Kidney (tissue), 14 donors: ENCODE data around the gene SH3RF3. TPM values are rescaled to one million over a fixed set of nuclear protein-coding genes. Genes with fewer than 3 reads are reported as not detected.

Source experiments
- DNase-seq, 5 donors: peaks; one replicate each; pipeline ENCODE4 v3.0.0-alpha.2; 2013 to 2020
- FAIRE-seq: peaks from 2 replicates; lab custom pipeline; 2012; peaks lifted over from hg19 to GRCh38; lab: Jason Lieb, UNC
- H3K27ac ChIP-seq, 2 donors: one replicate each; pipeline ENCODE4 v1.7.0; 2013; ENCODE audit warnings: low read depth in 2 of 2, low read length in 2 of 2, inconsistent platforms in 1 of 2
- H3K27me3 ChIP-seq: one replicate; pipeline ENCODE4 v1.7.1; 2013; ENCODE audit warnings: low read length, inconsistent platforms; ENCODE audit not compliant: control insufficient read depth, insufficient read depth
- H3K36me3 ChIP-seq, 3 donors: one replicate each; pipeline versions ENCODE4 v1.7.0 to v1.7.1; 2013; ENCODE audit warnings: low read length in 3 of 3, control low read depth in 1 of 3, inconsistent platforms in 1 of 3; ENCODE audit not compliant: insufficient read depth in 3 of 3, control insufficient read depth in 2 of 3
- H3K4me1 ChIP-seq, 3 donors: one replicate each; pipeline versions ENCODE4 v1.7.0 to v1.7.1; 2013; ENCODE audit warnings: low read length in 3 of 3, inconsistent platforms in 1 of 3, low read depth in 1 of 3; ENCODE audit not compliant: control insufficient read depth in 2 of 3, insufficient read depth in 2 of 3
- H3K4me3 ChIP-seq, 3 donors: one replicate each; pipeline versions ENCODE4 v1.7.0 to v1.8.1; 2013; ENCODE audit warnings: low read length in 3 of 3, control low read depth in 1 of 3, inconsistent platforms in 1 of 3
- H3K9ac ChIP-seq, 3 donors: one replicate each; pipeline versions ENCODE4 v1.7.0 to v1.7.1; 2013; ENCODE audit warnings: low read length in 3 of 3, control low read depth in 1 of 3, inconsistent platforms in 1 of 3
- H3K9me3 ChIP-seq, 3 donors: one replicate each; pipeline versions ENCODE4 v1.7.0 to v1.7.1; 2013; ENCODE audit warnings: low read length in 3 of 3, control low read depth in 1 of 3, inconsistent platforms in 1 of 3; ENCODE audit not compliant: control insufficient read depth in 2 of 3, insufficient read depth in 1 of 3
- intact Hi-C: fragments of 100-400 bp; cut with DNase I; formaldehyde crosslinking; loops from one replicate; pipeline ENCODE4 v1.11.1; 2022
- polyA plus RNA-seq: library from polyadenylated mRNA; stranded (reverse); fragments of 350-450 nt; fragmentation: Illumina TruSeq; extraction: RNeasy Lipid Tissue Mini Kit (QIAGEN cat#74804); gene quantifications from one replicate; pipeline ENCODE4 v1.2.3, GENCODE V29; 2014; ENCODE audit warnings: low read depth, low replicate concordance; ENCODE audit not compliant: insufficient read depth
- total RNA-seq: library from RNA; stranded (reverse); fragmentation: NEBNext Ultra II Directional; extraction: Animal tissue kit (Norgen Biotek cat#: 25700); gene quantifications from one replicate; pipeline ENCODE4 v1.2.1, GENCODE V29; 2021
- TF ChIP-seq, protein P1 (sequence below): IDR thresholded peaks from 3 replicates; pipeline ENCODE4 v1.5.1; 2012; ENCODE audit warnings: mild to moderate bottlenecking, moderate library complexity, borderline replicate concordance; ENCODE audit not compliant: insufficient read depth; ENCODE audit errors: extremely low read depth
- donor health status: control.
- donor health status: control.
- donor health status: control.
- donor health status: control.
- donor health status: control.
- donor health status: DM: yes; HTN: yes; CAD: no.
- donor health status: Normal renal cell carcinoma (clear cell type).

Gene SH3RF3
- total and polyA plus RNA-seq, 2 donors from 2014 or later = 1.7 to 10.7 TPM

DNA sequence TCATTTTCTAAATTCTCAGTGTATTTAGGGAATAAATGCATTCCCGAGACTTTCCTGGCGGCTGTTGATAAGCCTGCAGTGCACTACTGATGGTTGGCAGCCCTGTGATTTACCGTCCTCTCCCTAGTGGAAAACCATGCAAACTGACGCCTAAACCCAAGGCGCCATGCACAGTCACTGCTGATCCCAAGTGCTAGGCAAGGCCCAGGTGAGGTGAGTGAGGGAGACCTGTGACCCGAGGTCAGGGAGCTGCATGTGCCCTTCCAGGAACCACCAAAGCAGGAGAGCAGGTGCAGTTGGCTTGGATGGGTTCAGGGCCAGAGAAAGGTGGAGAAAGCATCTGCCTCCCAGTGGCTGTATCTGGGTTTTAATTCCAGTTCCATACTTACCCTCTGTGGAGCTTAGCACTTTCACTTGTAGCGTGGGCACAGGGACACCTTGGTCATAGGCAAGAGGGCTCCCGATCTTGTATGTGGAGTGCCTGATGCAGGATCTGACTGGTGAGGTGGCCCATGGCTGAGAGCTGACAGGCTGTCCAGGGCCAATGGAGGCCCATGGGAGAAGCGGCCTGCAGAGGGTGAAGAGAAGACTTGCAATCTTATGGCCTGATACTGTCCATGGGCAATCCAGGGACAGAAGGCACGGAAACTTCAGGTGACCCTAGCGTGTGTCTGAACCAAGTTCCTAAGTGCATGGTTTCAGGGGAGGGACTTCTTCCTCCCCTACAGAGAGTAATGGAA lies 131.3 kb downstream of the SH3RF3 start:
- Histone ChIP-seq H3K4me3 (no peak overlapping the region), H3K27me3 (no peaks in the 10 kb centered on the region), H3K9ac (no peak overlapping the region), H3K4me1 (peaks cover 0 to 17% (median 15%) of the 10 kb centered on the region in 3 donors), H3K36me3 (no peaks in the 10 kb centered on the region), H3K9me3 (no peaks in the 10 kb centered on the region), H3K27ac (no peak overlapping the region)
- TF ChIP-seq, protein P1, sequence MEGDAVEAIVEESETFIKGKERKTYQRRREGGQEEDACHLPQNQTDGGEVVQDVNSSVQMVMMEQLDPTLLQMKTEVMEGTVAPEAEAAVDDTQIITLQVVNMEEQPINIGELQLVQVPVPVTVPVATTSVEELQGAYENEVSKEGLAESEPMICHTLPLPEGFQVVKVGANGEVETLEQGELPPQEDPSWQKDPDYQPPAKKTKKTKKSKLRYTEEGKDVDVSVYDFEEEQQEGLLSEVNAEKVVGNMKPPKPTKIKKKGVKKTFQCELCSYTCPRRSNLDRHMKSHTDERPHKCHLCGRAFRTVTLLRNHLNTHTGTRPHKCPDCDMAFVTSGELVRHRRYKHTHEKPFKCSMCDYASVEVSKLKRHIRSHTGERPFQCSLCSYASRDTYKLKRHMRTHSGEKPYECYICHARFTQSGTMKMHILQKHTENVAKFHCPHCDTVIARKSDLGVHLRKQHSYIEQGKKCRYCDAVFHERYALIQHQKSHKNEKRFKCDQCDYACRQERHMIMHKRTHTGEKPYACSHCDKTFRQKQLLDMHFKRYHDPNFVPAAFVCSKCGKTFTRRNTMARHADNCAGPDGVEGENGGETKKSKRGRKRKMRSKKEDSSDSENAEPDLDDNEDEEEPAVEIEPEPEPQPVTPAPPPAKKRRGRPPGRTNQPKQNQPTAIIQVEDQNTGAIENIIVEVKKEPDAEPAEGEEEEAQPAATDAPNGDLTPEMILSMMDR = no peak
- FAIRE-seq (no peak), DNase-seq (peak in 1 of 5 donors; percentile 34)
- intact Hi-C loops = no loop called here

DNA sequence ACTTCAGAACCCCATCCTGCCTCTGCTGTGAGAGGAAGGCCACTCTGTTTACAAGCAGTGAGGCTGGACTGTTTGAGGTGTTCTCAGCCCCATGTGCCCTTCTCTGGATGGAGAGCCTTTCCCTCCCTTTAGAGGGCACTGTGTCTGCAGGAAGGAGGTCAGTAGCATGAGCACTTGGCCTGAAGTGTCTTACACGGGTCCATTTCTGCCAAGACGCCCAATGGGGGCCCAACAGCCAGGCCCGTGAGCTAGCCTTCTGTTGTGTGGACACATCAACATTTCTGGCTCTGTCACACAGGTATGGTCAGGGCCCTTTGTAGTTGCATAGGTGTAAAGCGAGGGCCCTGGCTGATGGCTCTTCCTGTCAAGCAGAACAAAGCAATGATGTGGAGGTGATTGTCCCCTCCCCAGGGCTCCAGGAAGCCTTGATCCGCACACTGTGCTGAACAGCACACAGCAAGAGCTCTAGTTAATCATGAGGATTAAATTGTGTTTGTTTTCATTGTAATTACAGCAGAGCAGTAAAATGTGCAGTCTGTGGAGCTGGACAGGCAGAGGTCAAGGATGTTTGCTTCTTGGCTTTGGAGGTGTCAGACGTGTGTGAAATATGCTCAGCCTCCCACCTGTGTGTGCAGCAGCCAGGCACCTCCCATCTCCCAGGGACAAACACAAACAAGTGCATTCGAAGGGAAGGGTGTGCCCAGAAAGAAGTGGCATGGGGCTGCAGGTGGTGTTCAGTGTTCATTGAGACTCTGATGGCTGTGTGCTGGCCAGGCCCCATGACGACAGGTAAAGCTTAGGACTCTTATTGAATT lies 132.1 kb downstream of the SH3RF3 start:
- Histone ChIP-seq H3K4me1 (peaks cover 3 to 21% (median 18%) of the 10 kb centered on the region in 3 donors), H3K27ac (no peak overlapping the region), H3K4me3 (no peak overlapping the region), H3K9me3 (peaks cover 0 to 3% (median 0%) of the 10 kb centered on the region in 3 donors), H3K36me3 (no peaks in the 10 kb centered on the region), H3K9ac (no peak overlapping the region), H3K27me3 (peaks cover 3% of the 10 kb centered on the region)
- TF ChIP-seq, protein P1 = peak; percentile 21
- intact Hi-C loops = no loop called here
- peak in 4 of 5 donors; percentile 81 to 90 (median 83) for DNase-seq
- FAIRE-seq = no peak

GRCh38 chr2:109261906-109262631 lies 133.1 kb downstream of the SH3RF3 start:
- Histone ChIP-seq H3K9ac (no peak overlapping the region), H3K27me3 (peaks cover 3% of the 10 kb centered on the region), H3K9me3 (peaks cover 0 to 3% (median 0%) of the 10 kb centered on the region in 3 donors), H3K4me1 (peaks cover 6 to 25% (median 19%) of the 10 kb centered on the region in 3 donors), H3K4me3 (no peak overlapping the region), H3K27ac (no peak overlapping the region), H3K36me3 (no peaks in the 10 kb centered on the region)
- no peak for FAIRE-seq
- intact Hi-C loops = no loop called here
- TF ChIP-seq, protein P1 = no peak
- peak in 1 of 5 donors; percentile 31 for DNase-seq
